HG03575 (cell line): Measurements from ENCODE around the gene RAB4B.
"Not testable (repeated sequence)": the region's sequence is repeated elsewhere in the genome, so short reads cannot be mapped to it uniquely, and the experiment has no call there.

Source experiments
- ATAC-seq: cut with Tn5 transposase; IDR thresholded peaks from one replicate; pipeline ENCODE4 v1.9.1; 2021; ENCODE audit not compliant: unreplicated experiment, insufficient number of reproducible peaks, low FRiP score; ENCODE audit errors: extremely low read depth

The RAB4B gene

GRCh38 chr19:40833728-40834533 lies 55.9 kb downstream of the RAB4B start:
- ATAC-seq: not testable (repeated sequence)

- ATAC-seq: no peak
Measured at GRCh38 chr19:40836754-40837429, 58.8 kb downstream of the RAB4B start.

- not testable (repeated sequence) for ATAC-seq
Measured at GRCh38 chr19:40838477-40838876, 60.4 kb downstream of the RAB4B start.

GRCh38 chr19:40842012-40842411 lies 64.0 kb downstream of the RAB4B start:
- ATAC-seq: not testable (repeated sequence)

- ATAC-seq: not testable (repeated sequence)
Measured at GRCh38 chr19:40842997-40843652, 65.1 kb downstream of the RAB4B start.

GRCh38 chr19:40843653-40844052 lies 65.6 kb downstream of the RAB4B start:
- ATAC-seq: not testable (repeated sequence)
